Upper lobe of left lung (tissue), 4 donors: Measurements from ENCODE around the gene FXR2.

Experiments used
- CTCF ChIP-seq, 6 experiments: fragments of 450-650 bp in 4 of 6; fragments of 200-600 bp in 2 of 6; sonication (generic) in 2 of 6; IDR thresholded peaks; one replicate each; pipeline ENCODE4 v1.5.1; 2016 to 2019; ENCODE audit warnings: antibody characterized with exemption in 6 of 6
- POLR2A ChIP-seq, 4 donors: fragments of 450-650 bp; IDR thresholded peaks; one replicate each; pipeline ENCODE4 v1.5.1; 2016 to 2017; ENCODE audit warnings: antibody characterized with exemption in 4 of 4, mild to moderate bottlenecking in 2 of 4
- POLR2AphosphoS5 ChIP-seq, 2 donors: sonication (generic); formaldehyde crosslinking; IDR thresholded peaks; one replicate each; pipeline ENCODE4 v1.5.1; 2017; ENCODE audit warnings: antibody characterized with exemption in 2 of 2

GRCh38 chr17:7591596-7591995 is 23.1 kb downstream of the FXR2 start:
- no peak for TF ChIP-seq CTCF (IDR thresholded peaks at IDR 0.05)
- no peak for TF ChIP-seq POLR2A (IDR thresholded peaks at IDR 0.05)
- no peak for TF ChIP-seq POLR2AphosphoS5 (IDR thresholded peaks at IDR 0.05)
